Measurements from ENCODE around the gene PDE6A.

GRCh38 chr5:149878371-149878770 lies 66.2 kb downstream of the PDE6A start:
- no peak for TF ChIP-seq ATF3 (CRISPR knock-in tag; conservative IDR thresholded peaks at IDR 0.05)
- no peak for TF ChIP-seq ZNF423 (CRISPR knock-in tag; IDR thresholded peaks at IDR 0.05)
- no peak for TF ChIP-seq CTCF (IDR thresholded peaks at IDR 0.05)

All from WTC11 (cell line).